Vagina (tissue), 2 donors: ENCODE measurements around the gene TTC33.

Experiments used
- CTCF ChIP-seq, 3 experiments: fragments of 450-650 bp in 2 of 3; fragments of 200-600 bp in 1 of 3; sonication (generic) in 1 of 3; IDR thresholded peaks; one replicate each; pipeline ENCODE4 v1.5.1; 2017 to 2019; ENCODE audit warnings: antibody characterized with exemption in 3 of 3, mild to moderate bottlenecking in 2 of 3, moderate library complexity in 2 of 3
- POLR2AphosphoS5 ChIP-seq, 2 donors: sonication (generic); formaldehyde crosslinking; IDR thresholded peaks; one replicate each; pipeline ENCODE4 v1.9.0; 2017; ENCODE audit warnings: antibody characterized with exemption in 2 of 2, mild to moderate bottlenecking in 2 of 2, low read depth in 1 of 2; ENCODE audit not compliant: insufficient read depth in 1 of 2

GRCh38 chr5:40489421-40489820 is 266.3 kb downstream of the TTC33 start:
- no peak for TF ChIP-seq CTCF (IDR thresholded peaks at IDR 0.05)
- TF ChIP-seq POLR2AphosphoS5 (IDR thresholded peaks at IDR 0.05; ENCODE audit: insufficient read depth in 1 of 2, low read depth in 1 of 2), result no peak
